HFFc6 (cell line): Measurements from ENCODE around the gene DEPDC7. TPM values are rescaled to one million over a fixed set of nuclear protein-coding genes. Genes with fewer than 3 reads are reported as not detected.
"Not testable (repeated sequence)": the region's sequence is repeated elsewhere in the genome, so short reads cannot be mapped to it uniquely, and the experiment has no call there.

ENCODE experiments used
- DNase-seq: peaks from one replicate; pipeline ENCODE4 v3.0.0-alpha.2; 2018
- H3K27ac Mint-ChIP-seq: 2 replicates; pipeline ENCODE4 v1.8.0; 2020; ENCODE audit warnings: mild to moderate bottlenecking, mixed read lengths
- H3K27me3 Mint-ChIP-seq: 2 replicates; pipeline ENCODE4 v1.8.0; 2021; ENCODE audit warnings: mild to moderate bottlenecking, moderate library complexity, mixed read lengths; ENCODE audit not compliant: insufficient read depth
- H3K36me3 Mint-ChIP-seq: 2 replicates; pipeline ENCODE4 v1.8.0; 2021; ENCODE audit warnings: low read depth, mixed read lengths
- H3K4me1 Mint-ChIP-seq: 2 replicates; pipeline ENCODE4 v1.8.0; 2020; ENCODE audit warnings: low read depth, mixed read lengths
- H3K4me3 Mint-ChIP-seq: 2 replicates; pipeline ENCODE4 v1.8.0; 2020; ENCODE audit warnings: mild to moderate bottlenecking, moderate library complexity, mixed read lengths
- H3K9me3 Mint-ChIP-seq: 2 replicates; pipeline ENCODE4 v1.8.0; 2020; ENCODE audit warnings: mild to moderate bottlenecking, mixed read lengths
- CTCF ChIP-seq: fragments of 200-600 bp; sonication (generic); IDR thresholded peaks from 2 replicates; pipeline ENCODE4 v1.5.0; 2021; ENCODE audit warnings: antibody characterized with exemption, mild to moderate bottlenecking
- long read RNA-seq: library from polyadenylated mRNA; unstranded; transcript quantifications from one replicate; pipeline ENCODE4 v2.0.0, GENCODE V29; 2019
- total RNA-seq, 6 experiments: library from RNA; stranded (reverse); fragmentation: NEBNext Ultra II Directional; extraction: Animal tissue kit (Norgen Biotek cat#: 25700); gene quantifications; 2 replicates in 1 of 6; 3 replicates in 5 of 6; pipeline ENCODE4 v1.2.3, GENCODE V29; 2021

Gene DEPDC7
- 10 to 100 TPM; 14.5 to 19.1 (median 14.9) TPM for total RNA-seq
- long read RNA-seq, transcript DEPDC7-201 (9 exons, 1,755 nt), result major isoform, 26 of 28 reads
- long read RNA-seq, partial matches to known transcripts, result 0 of 28 reads
- long read RNA-seq, other reads (novel, unspliced or antisense), result 2 of 28 reads

GRCh38 chr11:33015621-33016551, at the start of gene DEPDC7:
DEPDC7 (plus strand) TSS chr11:33015878; CDS start chr11:33015956, 78 bp downstream.
- DNase-seq, result peak; percentile 80
- Mint-ChIP-seq H3K4me1 (peaks cover 61% of the 10 kb centered on the region), H3K36me3 (peaks cover 21% of the 10 kb centered on the region), H3K27ac (peak within 1 kb of the TSS; percentile 88), H3K27me3 (no peaks in the 10 kb centered on the region; the same call in 1 of the 2 replicates), H3K9me3 (no peaks in the 10 kb centered on the region), H3K4me3 (peak within 1 kb of the TSS; percentile 96)
- no peak for TF ChIP-seq CTCF

- Mint-ChIP-seq H3K4me3 (no peak overlapping the region), H3K27ac (no peak overlapping the region)
Observed at GRCh38 chr11:32968541-32968940, 47.1 kb upstream of the DEPDC7 start.

DNA sequence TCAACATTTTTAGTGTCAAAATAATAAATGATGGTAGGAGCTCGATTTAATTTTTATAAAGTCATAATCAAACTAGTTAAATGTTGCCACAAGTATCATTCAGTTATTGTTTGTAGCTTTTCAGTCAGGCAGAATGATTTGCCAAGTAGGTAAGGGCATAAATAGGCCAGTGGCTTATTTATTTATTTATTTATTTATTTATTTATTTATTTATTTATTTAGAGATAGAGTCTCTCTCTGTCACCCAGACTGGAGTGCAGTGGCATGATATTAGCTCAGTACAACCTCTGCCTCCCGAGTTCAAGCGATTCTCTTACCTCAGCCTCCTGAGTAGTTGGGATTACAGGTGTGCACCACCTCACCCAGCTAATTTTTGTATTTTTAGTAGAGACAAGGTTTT, 43.4 kb upstream of the DEPDC7 start:
- H3K27ac Mint-ChIP-seq, DNase-seq, H3K4me3 Mint-ChIP-seq, H3K4me1 Mint-ChIP-seq, H3K9me3 Mint-ChIP-seq, H3K36me3 Mint-ChIP-seq, H3K27me3 Mint-ChIP-seq: not testable (repeated sequence)

More at GRCh38 chr11:32968541-32968940, 47.1 kb upstream of the DEPDC7 start:
- peaks cover 5% of the 10 kb centered on the region; the same call in 1 of the 2 replicates for H3K36me3 Mint-ChIP-seq
- no peaks in the 10 kb centered on the region for H3K4me1 Mint-ChIP-seq
- DNase-seq, result no peak
- no peaks in the 10 kb centered on the region for H3K27me3 Mint-ChIP-seq
- no peak for TF ChIP-seq CTCF
- no peaks in the 10 kb centered on the region for H3K9me3 Mint-ChIP-seq

- no peak for DNase-seq
- H3K9me3 Mint-ChIP-seq, result no peaks in the 10 kb centered on the region
- TF ChIP-seq CTCF, result no peak
- H3K27me3 Mint-ChIP-seq, result no peaks in the 10 kb centered on the region
- H3K4me1 Mint-ChIP-seq, result peaks cover 6% of the 10 kb centered on the region
- H3K27ac Mint-ChIP-seq, result no peak overlapping the region
- H3K4me3 Mint-ChIP-seq, result no peak overlapping the region
- peaks cover 9% of the 10 kb centered on the region; the same call in 1 of the 2 replicates for H3K36me3 Mint-ChIP-seq
Observed at GRCh38 chr11:32972781-32973180, 42.9 kb upstream of the DEPDC7 start.

- TF ChIP-seq CTCF, result no peak
- no peak for DNase-seq
- Mint-ChIP-seq H3K27ac (no peak overlapping the region), H3K36me3 (peaks cover 19% of the 10 kb centered on the region), H3K4me1 (peaks cover 14% of the 10 kb centered on the region), H3K9me3 (no peaks in the 10 kb centered on the region), H3K27me3 (no peaks in the 10 kb centered on the region), H3K4me3 (no peak overlapping the region)
Observed at GRCh38 chr11:32982626-32983025, 33.1 kb upstream of the DEPDC7 start.

- H3K4me1 Mint-ChIP-seq, result peaks cover 11% of the 10 kb centered on the region
- no peaks in the 10 kb centered on the region for H3K27me3 Mint-ChIP-seq
- peaks cover 13% of the 10 kb centered on the region for H3K36me3 Mint-ChIP-seq
- H3K4me3 Mint-ChIP-seq, result no peak overlapping the region
- H3K27ac Mint-ChIP-seq, result no peak overlapping the region
- no peak for DNase-seq
- H3K9me3 Mint-ChIP-seq, result no peaks in the 10 kb centered on the region
- TF ChIP-seq CTCF, result no peak
Observed at GRCh38 chr11:32983506-32983905, 32.2 kb upstream of the DEPDC7 start.
